HG03064 (cell line): ENCODE data around the gene ACP7.

Experiments used
- ATAC-seq: cut with Tn5 transposase; IDR thresholded peaks from one replicate; pipeline ENCODE4 v1.9.1; 2021; ENCODE audit warnings: low read depth; ENCODE audit not compliant: unreplicated experiment

ACP7 gene

GRCh38 chr19:39146091-39146490, 61.9 kb downstream of the ACP7 start:
- no peak for ATAC-seq

DNA sequence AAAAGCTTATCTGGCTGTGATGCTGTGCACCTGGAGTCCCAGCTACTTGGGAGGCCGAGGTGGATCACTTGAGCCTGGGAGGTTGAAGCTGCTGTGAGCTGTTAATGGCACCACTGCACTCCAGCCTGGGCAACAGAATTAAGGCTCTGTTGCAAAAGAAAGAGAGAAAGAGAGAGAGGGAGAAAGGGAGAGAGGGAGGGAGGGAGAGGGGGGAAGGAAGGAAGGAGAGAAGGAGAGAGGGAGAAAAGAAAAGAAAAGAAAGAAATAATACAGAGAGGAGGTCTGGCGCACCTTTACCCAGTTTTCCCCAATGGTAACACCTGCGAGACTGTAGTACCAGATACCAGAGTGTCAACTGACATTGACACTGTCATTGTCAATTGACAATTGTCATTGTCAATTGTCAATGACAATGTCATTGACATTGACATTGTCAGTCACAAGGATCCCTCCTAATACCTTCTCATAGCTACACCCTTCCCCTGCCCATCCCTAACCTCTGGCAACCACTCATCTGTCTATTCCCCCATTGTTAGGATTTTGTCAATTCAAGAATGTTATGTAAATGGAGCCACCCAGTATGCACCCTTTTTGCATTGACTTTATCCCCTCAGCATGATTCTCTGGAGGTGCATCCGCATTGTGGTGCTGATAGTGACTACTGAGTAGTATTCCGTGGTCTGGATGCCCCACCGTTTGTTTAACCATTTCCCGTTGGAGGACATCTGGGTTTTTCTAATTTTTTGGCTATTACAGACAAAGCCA, 62.7 kb downstream of the ACP7 start:
- ATAC-seq = no peak

- no peak for ATAC-seq
Observed at GRCh38 chr19:39147480-39147879, 63.3 kb downstream of the ACP7 start.

GRCh38 chr19:39148939-39149529, 64.9 kb downstream of the ACP7 start:
- ATAC-seq = no peak

DNA sequence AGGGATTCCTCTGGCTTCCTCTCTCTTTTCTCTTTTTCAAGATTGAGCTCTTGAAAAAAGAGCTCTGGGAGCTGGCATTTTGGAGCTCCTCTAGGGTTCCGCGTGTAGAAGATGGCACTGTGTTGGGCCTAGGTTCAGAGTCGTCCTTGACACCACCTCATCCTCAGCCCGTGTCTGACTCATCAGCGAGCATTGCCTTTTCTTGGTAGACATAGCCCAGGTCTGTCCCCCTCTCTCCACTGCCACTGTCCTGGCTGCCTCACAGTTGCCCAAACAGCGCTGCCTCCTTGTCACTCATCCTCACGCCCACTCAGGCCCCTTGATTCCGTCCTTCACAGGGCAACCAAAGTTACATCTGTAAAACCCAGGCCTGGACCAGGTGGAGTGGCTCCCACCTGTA, 66.1 kb downstream of the ACP7 start:
- no peak for ATAC-seq

DNA sequence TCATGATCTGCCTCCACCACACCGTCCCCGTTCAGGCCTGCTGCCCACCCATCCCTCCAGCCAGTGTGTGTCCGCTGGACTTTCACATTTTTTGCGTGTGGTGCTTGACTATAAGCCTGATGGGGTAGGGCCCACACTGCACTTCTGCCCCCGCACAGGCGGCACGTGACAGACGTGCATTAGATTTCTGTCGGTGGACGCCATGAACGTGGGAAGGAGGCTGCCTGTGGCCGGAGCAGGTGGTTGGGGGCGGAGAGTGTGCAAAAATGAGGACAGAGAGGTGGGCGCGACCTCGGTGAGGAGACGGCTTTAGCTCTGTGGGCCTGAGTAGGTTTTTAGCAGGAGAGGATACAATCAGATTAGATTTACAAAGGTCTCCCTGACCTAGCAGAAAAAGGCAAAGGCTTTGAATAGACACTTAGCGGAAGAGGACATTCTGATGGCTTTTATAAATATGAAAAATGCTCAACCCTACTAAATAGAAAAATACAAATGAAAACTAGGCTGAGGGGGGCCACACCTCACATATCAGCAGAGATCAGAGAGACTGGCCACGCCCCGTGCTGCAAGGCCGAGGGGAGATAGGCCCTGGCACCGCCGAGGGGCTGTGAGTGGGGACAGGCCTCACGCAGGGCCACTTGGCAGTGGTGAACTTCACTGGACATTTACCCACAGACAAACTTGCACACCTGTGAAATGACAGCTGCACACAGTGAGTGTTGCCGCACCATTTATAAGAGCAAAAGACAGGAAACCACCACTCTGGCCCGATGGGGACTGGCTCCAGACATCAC, 66.8 kb downstream of the ACP7 start:
- no peak for ATAC-seq

- no peak for ATAC-seq
Observed at GRCh38 chr19:39152066-39152465, 67.9 kb downstream of the ACP7 start.

DNA sequence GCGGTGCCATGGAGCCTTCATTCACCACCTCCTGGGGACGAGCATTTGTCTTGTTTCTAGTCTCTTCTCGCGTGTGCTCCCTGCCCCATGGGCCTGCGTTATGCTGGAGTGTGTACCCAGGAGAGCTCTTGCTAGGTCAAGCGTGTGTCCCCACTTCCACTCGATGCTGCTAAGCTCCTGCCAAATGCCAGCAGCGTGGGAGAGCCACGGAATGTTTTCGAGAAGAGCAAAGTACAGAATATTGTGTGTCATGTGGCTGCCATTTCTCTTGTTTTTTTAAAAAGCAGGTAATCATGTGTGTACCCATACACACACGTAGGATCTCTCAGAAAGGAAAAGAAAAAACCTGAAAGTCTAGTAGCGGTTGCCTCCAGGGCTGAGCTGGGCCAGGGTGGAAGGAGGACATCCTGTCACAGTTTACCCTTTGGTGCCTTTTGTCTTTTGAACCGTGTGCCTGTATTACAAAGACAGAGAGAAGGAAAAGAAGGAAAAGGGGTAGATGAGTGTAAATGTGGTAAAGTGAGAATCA, 70.0 kb downstream of the ACP7 start:
- ATAC-seq = no peak

- no peak for ATAC-seq
Observed at GRCh38 chr19:39154629-39155100, 70.5 kb downstream of the ACP7 start.

- ATAC-seq = no peak
Observed at GRCh38 chr19:39155114-39155700, 71.0 kb downstream of the ACP7 start.

- no peak for ATAC-seq
Observed at GRCh38 chr19:39155741-39156140, 71.6 kb downstream of the ACP7 start.

GRCh38 chr19:39156326-39157230, 72.4 kb downstream of the ACP7 start:
- ATAC-seq = no peak

DNA sequence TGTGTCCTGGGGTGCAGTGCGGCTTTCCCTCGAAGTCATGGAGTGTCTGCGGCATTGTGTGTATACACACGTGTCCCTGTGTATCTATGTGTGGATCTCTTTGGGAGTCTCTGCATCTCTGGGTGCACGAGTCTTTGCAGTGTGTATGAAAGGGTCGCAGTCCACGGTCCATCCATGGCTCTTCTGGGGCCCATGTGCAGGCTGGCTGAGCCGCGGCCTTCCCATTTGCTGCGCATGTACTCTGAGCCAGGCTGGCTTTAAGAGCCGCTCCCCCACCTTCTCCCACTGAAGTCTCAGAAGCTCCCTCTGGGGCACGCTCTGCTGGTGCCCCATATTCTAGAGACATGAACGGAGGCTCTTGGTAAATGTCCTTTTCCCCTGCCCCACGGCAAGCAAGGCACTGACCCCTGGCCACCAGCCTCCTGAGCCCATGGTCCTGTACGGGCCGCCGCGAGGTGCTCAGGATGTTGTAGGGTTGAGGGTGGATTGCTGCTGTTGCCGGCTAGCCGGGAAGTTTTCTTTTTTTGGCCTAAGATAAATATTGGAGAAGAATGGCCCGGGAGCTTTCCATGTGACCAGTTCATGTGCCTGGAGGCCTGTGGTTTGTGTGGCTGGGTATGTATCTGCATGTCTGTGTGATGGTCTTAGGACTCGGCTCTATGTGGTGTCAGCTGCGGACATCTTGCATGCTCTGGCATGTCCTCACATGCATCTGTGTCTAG, 73.3 kb downstream of the ACP7 start:
- ATAC-seq = no peak

DNA sequence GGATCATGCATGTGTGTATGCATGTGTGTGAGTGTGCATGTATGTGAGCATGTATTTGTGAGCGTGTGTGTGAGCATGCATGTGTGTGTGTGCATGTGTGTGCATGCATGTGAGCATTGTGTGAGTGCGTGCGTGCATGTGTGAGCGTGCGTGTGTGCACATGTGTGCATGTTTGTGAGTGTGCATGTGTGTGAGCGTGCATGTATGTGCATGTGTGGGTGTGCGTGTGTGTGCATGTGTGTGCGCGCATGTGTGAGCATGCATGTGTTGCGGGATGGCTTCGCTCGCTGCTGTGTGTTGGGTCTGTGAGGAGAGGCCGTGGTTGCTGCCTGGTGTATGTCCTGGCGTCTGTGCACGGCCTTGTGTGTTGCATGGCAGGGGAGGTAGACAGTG, 73.8 kb downstream of the ACP7 start:
- ATAC-seq = no peak

DNA sequence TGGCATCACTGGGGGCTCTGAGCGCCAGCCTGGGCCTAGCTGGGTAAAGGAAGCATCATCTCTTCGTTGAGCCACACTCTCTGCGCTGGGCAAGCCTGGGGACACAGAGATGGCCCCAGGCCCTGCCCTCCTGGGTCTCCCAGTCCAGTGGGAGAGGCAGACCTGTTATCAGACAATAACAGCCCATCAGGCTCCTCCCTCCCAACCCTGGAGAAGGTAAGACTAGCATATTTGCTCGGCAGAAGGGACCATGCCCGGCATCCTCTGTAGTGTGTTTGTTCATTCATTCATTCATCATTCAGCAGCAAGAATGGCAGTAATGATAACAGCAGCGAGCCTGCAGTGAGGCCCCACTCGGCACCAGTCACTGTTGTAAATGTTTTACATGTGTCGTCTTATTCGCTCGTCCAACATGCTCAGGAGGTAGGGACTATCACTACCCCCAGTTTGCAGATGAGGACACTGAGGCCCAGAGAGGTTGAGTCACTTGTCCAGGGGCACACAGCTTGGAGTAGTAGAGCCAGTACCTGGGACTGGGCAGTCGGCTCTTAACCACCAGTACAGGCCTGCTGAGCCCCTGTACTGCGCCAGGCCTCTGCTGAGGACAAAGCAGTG, 74.6 kb downstream of the ACP7 start:
- no peak for ATAC-seq

- ATAC-seq = no peak
Observed at GRCh38 chr19:39160523-39160861, 76.3 kb downstream of the ACP7 start.
